Calu3 (cell line): ENCODE data around the gene PNPLA7. TPM values are rescaled to one million over a fixed set of nuclear protein-coding genes. Genes with fewer than 3 reads are reported as not detected.
A peak's percentile ranks its signal among the peaks of the same experiment; 100 is the strongest.

Experiments
- BruUV-seq: library from RNA; stranded (reverse); fragments of 400-500 nt; replicated peaks from 2 replicates; lab custom pipeline; 2021; lab: Mats Ljungman, UMichigan
- CTCF ChIA-PET: fragments of 300-600 bp; sonication (Branson Sonifier 250); formaldehyde crosslinking; loops from one replicate; lab custom pipeline; 2022; ENCODE audit warnings: antibody characterized with exemption; lab: Charles Lee
- DNase-seq: peaks from one replicate; pipeline ENCODE4 v3.0.0; 2022
- H3K27ac Mint-ChIP-seq: one replicate; pipeline ENCODE4 v1.8.0; 2022; ENCODE audit warnings: mixed read lengths; ENCODE audit not compliant: unreplicated experiment
- H3K27me3 Mint-ChIP-seq: one replicate; pipeline ENCODE4 v1.8.0; 2022; ENCODE audit warnings: mixed read lengths; ENCODE audit not compliant: unreplicated experiment
- H3K36me3 Mint-ChIP-seq: one replicate; pipeline ENCODE4 v1.8.0; 2022; ENCODE audit warnings: mild to moderate bottlenecking, moderate library complexity, mixed read lengths; ENCODE audit not compliant: insufficient read depth, unreplicated experiment
- H3K4me1 Mint-ChIP-seq: one replicate; pipeline ENCODE4 v1.8.0; 2022; ENCODE audit warnings: mild to moderate bottlenecking, low read depth, mixed read lengths; ENCODE audit not compliant: unreplicated experiment
- H3K4me3 Mint-ChIP-seq: one replicate; pipeline ENCODE4 v1.8.0; 2022; ENCODE audit warnings: mild to moderate bottlenecking, low read depth, moderate library complexity, mixed read lengths; ENCODE audit not compliant: unreplicated experiment
- H3K9me3 Mint-ChIP-seq: one replicate; pipeline ENCODE4 v1.8.0; 2022; ENCODE audit warnings: low read depth, mixed read lengths; ENCODE audit not compliant: unreplicated experiment
- intact Hi-C: fragments of 100-400 bp; cut with micrococcal nuclease; formaldehyde crosslinking; loops from one replicate; pipeline ENCODE4 v1.10.0; 2022; ENCODE audit not compliant: unreplicated experiment
- total RNA-seq: library from RNA; stranded (reverse); gene quantifications from 2 replicates; pipeline ENCODE4 v1.2.3, GENCODE V29; 2022
- TF ChIP-seq, protein P1 (sequence below): fragments of 200-600 bp; IDR thresholded peaks from one replicate; pipeline ENCODE4 v1.8.0; 2022; ENCODE audit warnings: antibody characterized with exemption; ENCODE audit not compliant: unreplicated experiment

Gene PNPLA7
- total RNA-seq, 1 experiment from 2014 or later = 1.8 TPM

DNA sequence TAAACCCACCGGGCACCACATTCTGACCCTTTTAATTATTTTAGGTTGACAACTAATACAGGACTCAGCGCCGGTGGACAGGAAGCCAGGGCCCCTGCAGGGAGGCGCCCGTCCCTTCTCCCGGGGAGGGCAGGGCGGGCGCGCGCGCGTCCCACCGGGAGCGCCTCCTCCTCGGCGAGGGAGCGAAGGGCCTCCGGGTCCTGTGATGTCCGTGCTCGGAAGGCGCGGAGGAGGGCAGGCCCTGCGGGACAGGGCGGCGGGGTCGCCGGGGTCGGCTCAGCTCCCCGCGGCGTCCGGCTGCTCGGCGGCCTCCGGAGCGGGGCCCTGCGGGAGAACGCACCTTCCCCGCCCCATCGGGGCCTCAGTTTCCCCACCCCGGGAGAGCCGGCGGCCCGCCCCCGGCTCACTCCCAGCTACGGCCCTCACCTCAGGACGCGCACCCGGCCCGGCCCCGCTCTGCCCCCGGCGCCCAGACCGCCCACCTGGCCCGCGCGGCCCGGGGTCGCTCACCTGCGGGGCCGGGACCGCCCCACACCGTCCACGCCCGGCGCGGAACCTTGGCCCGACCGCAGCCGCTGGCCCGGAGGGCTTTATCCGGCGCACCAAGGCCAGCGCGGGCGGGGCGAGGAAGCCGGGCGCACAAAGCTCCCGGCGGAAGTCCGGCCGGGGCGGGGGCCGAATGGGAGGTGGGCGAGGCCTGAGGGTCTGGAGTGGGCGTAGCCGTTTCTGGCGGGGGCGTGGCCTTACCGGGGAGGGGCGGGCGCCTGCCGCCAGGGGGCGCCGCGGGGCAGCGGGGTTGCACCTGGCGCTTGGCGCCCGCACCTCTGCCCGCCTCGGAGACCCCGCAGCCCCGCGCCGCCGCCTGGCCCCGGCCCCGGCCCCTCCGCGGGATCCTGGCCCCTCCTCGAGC is 127.3 kb downstream of the PNPLA7 start, which contains the start of the genes EXD3 and NOXA1:
Gene EXD3, minus strand, starts transcription at position 559 of the 910 bp plus-strand sequence. CDS start 27,805 bp downstream, outside the sequence.
Gene NOXA1, plus strand, starts transcription at position 790 of the 910 bp plus-strand sequence. CDS start 137 bp downstream, outside the sequence.
- DNase-seq = peak; percentile 94
- Mint-ChIP-seq H3K9me3 (no peaks in the 10 kb centered on the region), H3K27ac (peak within 1 kb of the TSS; percentile 36), H3K36me3 (peaks cover 24% of the 10 kb centered on the region), H3K4me3 (peak within 1 kb of the TSS; percentile 69), H3K4me1 (peaks cover 8% of the 10 kb centered on the region), H3K27me3 (no peaks in the 10 kb centered on the region)
- TF ChIP-seq, protein P1, sequence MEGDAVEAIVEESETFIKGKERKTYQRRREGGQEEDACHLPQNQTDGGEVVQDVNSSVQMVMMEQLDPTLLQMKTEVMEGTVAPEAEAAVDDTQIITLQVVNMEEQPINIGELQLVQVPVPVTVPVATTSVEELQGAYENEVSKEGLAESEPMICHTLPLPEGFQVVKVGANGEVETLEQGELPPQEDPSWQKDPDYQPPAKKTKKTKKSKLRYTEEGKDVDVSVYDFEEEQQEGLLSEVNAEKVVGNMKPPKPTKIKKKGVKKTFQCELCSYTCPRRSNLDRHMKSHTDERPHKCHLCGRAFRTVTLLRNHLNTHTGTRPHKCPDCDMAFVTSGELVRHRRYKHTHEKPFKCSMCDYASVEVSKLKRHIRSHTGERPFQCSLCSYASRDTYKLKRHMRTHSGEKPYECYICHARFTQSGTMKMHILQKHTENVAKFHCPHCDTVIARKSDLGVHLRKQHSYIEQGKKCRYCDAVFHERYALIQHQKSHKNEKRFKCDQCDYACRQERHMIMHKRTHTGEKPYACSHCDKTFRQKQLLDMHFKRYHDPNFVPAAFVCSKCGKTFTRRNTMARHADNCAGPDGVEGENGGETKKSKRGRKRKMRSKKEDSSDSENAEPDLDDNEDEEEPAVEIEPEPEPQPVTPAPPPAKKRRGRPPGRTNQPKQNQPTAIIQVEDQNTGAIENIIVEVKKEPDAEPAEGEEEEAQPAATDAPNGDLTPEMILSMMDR = peak; percentile 42
- CTCF ChIA-PET = interaction anchor here (0.6 to 1.7 kb wide), 15 partner anchors 11 to 443 kb away, joined by 3 to 11 read pairs (median 5); partner anchors contain the start of genes ENTPD8, NSMF and TOR4A
- intact Hi-C loops = no loop called here
- BruUV-seq = no TSS peak

DNA sequence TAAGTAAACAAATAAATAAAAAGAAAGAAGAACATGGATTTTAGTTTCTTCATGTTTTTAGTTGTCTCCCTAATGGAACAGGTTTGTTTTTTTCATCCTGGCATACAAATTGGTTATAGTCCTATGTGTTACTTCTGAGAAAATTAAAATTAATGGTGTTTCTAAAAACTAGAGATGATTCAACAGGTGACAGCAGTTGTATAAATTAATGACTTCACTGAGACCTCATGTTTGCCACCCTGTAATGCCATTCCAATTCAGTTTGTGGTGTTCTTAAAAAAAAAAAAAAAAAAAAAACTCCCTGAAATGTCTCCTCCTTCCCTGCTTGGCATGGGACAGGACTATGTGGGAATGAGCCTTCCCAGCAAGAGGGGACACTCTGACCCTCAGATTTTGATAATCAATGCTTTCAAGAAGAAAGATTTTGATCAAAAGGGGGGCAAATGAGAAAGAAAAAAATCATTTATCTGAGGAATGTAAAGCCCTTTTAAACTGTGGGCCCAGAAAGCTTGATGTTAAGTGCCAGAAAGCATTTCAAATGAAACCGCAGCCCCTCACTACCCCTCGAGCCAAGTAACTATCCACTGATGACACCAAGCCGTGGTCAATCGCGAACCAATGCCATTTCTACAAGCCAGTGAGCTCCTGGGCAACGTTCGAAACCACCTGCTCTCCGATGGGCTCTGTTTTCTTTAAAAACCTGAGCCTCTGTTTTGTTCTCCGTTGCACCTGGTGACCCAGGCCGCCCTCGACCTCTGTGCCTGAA is 128.2 kb downstream of the PNPLA7 start:
- DNase-seq = no peak
- Mint-ChIP-seq H3K4me1 (peaks cover 8% of the 10 kb centered on the region), H3K9me3 (no peaks in the 10 kb centered on the region), H3K4me3 (peak overlapping the region; percentile 69), H3K27me3 (no peaks in the 10 kb centered on the region), H3K27ac (no peak overlapping the region), H3K36me3 (peaks cover 24% of the 10 kb centered on the region)
- no TSS peak for BruUV-seq
- intact Hi-C loops = no loop called here
- CTCF ChIA-PET = no interaction called here
- TF ChIP-seq, protein P1 = no peak

DNA sequence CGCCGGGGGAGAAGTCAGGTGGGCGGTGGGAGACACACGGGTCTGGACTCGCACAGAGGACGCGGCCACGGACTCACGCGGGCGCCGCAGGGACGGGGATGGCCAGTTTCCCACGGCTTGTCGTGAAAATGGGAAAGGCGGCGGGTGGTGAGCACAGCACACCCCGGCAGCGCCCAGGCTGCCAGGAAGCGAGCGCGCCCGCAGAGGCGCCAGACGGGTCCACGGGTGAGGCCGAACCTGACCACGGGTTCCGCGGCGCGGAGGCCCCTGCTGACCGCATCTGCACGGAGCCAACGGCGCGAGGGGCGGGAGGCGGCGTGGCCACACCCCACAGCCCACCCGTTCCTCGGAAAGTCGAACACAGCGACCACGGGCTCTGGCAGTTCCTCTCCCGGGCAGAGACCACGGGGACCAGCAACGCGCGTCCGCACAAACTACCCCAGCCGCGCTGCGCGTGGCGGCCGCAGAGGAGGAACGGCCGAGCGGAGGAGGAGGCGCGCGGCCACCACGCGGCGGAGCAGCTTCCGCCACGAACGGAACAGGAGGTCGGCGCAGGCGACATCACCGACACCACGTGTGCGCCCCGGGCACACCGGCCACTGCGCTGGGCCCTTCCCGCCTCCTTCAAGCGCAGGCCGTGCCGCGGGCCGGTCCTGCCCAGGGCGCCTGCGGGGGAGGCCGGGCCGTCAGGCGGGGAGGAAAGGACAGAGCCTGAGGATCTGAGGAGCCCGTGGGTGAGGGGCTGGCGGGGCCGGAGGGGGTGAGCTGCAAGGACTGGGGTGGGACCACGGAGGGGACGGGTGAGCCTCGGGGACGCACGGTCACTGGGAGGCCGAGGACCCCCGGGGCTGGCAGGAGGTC is 132.8 kb downstream of the PNPLA7 start:
- no TSS peak for BruUV-seq
- Mint-ChIP-seq H3K27ac (no peak overlapping the region), H3K4me1 (no peaks in the 10 kb centered on the region), H3K27me3 (no peaks in the 10 kb centered on the region), H3K36me3 (peaks cover 4% of the 10 kb centered on the region), H3K4me3 (no peak overlapping the region), H3K9me3 (no peaks in the 10 kb centered on the region)
- TF ChIP-seq, protein P1 = no peak
- intact Hi-C loops = loop anchor here (10.0 kb wide), 1 partner anchor 123 kb away; no protein-coding TSS in a partner anchor
- DNase-seq = no peak
- CTCF ChIA-PET = no interaction called here
